HG03159 (cell line): ENCODE results near the gene WDR19.

Experiments
- ATAC-seq: cut with Tn5 transposase; IDR thresholded peaks from one replicate; pipeline ENCODE4 v1.9.1; 2021; ENCODE audit warnings: mild to moderate bottlenecking, moderate library complexity; ENCODE audit not compliant: unreplicated experiment

WDR19 gene

DNA sequence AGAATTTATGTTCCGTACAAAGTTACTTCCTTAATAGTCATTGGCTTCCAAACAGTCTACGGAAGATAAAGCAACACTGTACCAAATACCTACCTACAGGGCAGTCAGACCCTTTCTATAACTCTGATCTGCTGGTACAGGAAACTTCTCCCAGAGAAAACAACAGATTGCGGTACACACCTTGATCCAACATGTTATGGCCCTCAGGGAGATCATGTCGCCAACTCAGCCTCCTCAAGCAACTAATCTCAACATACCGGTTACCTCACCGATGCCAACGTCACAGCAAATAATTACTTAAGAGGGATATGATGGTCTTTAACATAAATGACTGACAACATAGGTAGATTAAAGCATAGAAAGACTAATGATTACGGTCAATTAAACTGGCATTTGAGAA, 113.5 kb downstream of the WDR19 start:
- no peak for ATAC-seq

DNA sequence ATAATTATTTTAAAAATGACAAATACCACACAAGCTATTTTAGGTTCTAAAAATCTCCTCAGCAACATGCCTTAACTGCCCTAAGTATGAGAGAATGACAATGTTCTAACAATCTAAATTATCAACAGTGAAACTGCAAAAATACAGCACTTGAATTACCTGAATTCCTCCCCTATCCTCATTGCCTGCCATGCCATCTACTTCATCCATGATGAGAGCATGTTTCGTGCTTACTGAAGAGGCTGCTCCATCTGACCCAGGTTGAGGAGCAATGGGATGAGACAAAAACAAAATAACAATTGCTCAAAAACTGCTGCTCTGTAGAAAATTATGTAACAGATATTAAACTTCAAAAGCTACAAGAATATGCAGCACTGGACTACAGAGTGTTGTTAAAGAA, 120.6 kb downstream of the WDR19 start:
- no peak for ATAC-seq

DNA sequence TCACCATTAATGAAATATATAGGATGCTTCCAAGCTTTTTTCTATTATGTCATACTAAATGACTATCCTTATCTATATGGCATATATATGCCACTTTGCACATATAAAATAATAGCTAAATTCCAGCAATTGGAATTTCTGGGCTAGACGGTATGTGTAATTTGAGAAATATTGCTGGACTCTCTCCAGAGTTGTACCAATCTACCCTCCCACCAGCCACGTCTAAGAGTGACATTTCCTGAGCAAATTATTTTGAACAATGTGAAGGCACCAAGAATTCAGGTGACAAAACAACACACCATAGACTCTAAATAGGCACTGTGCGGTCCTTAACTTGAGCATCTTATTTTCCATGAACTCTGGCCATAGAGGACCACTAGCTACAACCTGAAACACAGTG, 121.5 kb downstream of the WDR19 start:
- ATAC-seq: no peak

DNA sequence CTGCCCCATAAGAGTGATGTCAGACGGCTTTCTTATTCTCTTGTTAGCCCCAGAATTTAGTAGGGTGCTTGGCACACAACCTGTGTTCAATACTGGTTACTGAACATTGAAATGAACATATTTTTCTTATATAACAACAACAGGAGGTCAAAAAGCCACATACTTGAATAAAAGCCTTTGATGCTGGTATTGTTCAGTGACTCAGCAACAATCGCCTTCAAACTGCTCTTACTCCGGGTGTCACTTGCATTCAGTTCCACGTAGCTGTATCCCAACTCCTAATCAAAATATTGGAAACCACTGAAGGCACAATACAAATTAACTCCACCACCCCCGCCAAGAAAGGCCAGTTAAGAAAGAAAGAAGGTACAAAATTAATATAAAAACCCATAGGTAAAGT, 122.3 kb downstream of the WDR19 start:
- no peak for ATAC-seq

DNA sequence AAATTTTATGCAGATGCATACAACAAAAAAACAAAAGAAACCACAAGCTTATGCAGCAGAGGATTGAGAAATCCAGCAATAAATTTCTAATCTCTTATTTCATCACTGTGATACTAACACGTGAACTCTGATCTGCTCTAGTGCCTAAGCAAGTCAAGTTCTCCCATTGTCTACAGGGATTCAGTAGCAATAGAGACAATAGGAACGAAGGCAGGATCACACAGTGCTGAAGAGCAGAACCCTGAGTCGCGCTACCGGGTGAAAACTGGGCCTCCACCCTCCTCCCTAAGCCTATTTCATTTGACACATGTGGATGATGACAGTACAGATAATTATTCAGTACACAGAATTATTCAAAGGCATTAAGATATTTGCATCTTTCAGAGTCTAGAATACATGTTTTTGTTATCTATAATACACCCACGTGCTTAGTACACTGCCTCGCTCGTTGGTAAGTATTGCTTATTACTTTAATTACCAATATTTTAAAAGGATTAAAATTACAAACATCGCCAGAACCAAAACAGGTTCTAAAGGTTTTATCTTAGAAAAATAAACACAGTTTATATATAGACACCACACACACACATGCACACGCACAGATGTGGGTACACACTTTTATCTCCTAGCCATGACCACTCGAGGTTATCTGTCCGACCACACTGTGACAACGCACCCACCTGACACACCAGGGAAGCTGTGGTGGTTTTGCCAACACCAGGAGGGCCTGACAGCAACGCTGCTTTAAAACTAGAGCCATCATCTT, 123.8 kb downstream of the WDR19 start:
- ATAC-seq: no peak

DNA sequence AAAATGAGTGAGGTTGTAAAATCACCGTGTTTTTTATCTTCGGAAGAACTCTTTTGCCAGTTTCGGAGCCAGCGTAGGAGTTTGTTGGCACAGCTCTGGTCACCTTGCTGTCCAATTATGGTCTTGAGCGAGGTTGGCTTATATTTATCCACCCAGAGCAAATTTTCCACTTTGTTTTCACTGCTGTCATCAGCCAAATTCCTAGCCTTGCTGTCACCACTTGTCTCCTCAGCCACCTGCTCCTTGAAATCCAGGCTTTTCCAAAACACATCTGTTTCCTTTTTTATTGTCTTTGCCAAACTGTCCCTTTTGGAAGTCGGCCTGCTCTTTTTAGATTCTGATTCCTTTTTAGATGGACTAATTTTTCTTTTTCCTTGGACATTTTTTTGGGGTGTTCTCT, 126.3 kb downstream of the WDR19 start:
- ATAC-seq: no peak

DNA sequence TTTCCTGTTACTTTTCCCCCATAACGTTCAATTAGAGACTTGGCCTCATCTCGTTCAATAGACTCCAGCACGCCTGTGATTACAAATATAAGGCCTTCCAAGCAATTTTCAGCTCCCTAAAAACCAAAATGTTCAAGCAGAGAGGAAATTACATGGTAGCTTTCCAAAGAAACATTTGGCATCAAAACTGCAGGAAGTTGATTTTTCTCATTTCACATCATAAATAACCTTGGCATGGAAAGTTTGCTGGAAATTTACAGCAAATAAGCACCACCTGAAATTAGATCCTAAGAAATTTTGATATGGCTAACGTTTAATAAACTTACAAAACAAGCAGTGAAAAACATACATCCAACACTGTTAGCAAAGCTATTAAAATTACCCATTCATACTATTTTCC, 130.5 kb downstream of the WDR19 start:
- ATAC-seq: no peak

DNA sequence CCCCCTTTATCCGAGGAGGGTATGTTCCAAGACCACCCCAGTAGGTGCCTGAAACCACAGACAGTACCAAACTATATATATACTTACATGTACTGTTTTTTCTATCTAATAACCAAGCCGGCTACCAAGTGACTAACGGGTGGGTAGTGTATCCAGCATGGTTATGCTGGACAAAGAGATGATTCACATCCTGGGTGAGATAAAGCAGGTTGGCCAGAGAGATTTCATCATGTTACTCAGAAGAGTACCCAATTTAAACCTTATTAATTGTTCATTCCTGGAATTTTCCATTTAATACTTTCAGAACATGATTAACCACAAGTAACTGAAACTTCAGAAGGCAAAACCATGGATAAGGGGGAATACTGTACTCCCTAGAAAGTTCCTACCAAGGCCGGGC, 137.3 kb downstream of the WDR19 start:
- ATAC-seq: no peak

DNA sequence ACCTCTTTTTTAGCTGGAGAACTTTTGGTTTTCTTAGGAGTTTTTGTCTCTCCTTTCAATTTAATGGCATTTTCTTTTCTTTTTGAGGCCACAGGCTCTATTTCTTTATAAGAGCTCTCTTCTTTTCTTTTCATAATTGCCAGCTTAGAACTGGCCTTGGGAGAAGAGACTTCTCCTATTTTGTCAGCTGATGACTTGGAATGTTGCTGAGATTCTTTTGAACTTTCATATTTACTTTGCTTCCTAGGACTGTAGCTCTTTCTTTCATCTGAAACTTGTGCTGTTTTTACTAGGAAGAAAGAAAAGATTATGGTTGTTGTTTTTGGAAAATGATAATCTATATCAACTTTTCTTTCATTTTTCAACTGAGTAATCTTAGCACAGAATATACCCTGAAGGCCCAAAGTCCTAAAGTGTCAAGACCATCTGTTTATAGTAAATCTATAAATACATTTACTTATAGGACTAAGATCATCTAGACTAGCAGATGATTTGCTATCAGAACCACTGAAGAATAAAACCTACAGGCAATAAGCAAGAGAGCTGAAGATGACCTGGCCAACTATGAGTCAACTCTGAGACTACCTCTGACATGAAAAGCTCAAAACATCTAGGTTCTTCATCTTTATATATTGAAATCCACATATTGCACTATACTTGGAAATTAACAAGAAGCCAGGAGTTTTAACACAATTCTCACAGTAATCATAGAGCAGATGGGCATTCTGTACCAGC, 138.2 kb downstream of the WDR19 start:
- ATAC-seq: no peak

DNA sequence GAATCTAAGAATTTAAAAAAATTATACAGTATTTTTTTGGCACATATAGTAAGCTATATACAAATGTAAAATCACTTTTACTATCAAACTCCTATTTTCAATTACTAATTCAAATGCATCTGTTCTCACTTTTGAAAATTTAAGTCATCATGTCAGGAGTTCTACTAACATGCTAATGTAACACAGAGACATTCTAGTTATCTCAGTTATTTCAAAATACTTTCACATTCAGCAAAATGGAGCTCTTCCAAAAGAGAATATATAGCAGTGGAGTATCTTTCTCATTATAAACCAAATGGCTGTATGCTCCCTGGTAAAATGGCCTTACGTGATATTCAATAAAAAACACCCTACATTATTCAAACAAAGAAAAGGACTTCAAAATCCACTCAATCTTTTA, 141.5 kb downstream of the WDR19 start:
- no peak for ATAC-seq

DNA sequence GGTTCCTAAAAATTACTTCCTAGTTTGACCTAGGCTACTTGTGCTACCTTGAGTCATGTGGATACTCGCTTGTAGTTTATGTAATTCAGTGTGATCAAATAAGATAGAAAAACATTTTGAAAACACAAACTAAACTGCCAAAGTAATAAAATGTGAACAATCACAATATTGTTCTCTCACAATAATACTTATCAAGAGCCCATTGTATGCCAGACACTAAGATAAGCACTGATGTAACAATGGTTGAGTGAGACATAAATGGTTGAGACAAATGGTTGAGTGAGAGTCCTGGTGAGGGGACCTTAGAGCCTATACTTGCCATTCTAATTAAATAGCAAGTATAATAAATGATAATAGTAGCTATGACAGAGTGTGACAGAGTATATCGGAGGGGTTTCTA, 142.1 kb downstream of the WDR19 start:
- no peak for ATAC-seq

DNA sequence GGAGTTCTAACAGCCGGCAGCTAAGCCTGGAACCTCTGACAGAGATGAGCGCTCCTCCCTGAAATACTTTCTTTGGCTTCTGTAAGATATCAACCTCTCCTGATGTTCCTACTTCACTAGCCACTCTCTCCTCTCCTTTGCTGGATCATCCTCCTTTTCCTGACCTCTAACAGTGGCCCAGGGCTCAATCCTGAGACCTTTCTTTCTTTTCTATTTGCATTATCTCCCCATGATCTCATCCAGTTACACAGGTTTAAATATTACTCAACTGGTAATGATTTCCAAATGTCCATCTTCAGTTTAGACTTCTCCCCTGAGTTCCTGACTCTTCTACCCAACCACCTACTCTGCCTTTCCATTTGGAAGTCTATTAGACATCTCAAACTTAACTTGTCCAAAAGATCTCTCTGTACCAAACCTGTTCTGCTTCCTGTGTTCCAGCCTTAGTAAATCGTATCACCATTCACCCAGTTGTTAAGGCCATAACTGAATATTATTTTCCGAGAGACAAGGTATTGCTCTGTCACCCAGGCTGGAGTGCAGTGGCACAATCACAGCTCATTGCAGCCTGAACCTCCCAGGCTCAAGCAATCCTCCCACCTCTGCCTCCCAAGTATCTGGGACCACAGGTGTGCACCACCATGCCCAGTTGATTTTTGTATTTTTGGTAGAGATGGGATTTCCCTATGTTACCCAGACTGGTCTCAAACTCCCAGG, 142.7 kb downstream of the WDR19 start:
- ATAC-seq: no peak

DNA sequence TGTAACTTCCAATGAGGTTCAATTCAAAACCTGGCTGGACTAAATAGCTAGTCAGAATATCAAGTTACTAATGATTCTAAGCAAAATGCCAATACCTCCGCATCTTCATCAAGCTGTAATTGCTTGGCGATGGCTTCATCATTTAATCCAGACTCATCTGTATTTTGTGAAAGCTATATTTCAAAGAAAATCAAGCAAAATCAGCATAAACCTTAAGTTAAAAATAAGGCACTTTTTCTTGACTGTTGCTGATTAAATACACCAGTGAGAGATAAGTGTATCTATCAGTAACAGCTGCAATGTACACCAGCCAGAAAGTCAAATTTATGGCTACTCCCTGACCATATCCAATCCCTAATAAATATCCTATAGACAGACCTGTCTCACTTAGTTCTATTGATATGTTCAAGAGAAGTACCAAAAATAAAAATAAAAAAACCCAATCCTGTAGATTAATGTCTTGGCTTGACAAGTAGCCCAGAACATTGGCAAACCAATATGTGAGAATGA, 144.2 kb downstream of the WDR19 start:
- ATAC-seq: no peak

DNA sequence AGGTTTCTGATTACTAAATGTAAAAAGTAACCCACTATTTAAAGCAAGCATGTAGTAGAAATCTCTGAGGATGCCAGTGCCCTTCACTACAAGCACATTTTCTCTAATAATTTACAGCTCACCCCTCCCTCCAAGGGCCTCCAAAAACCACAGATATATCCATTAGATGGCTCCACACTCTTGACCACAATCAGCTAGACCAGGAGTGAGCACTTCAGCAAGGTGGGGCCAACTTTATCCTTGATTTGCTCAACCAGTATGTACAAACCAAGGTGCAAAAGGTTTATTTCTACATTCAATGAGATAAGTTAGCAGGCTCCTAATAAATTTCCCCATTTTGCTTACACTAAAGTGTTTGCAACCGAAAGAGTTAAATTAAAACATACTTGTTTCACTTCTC, 148.0 kb downstream of the WDR19 start:
- ATAC-seq: no peak

DNA sequence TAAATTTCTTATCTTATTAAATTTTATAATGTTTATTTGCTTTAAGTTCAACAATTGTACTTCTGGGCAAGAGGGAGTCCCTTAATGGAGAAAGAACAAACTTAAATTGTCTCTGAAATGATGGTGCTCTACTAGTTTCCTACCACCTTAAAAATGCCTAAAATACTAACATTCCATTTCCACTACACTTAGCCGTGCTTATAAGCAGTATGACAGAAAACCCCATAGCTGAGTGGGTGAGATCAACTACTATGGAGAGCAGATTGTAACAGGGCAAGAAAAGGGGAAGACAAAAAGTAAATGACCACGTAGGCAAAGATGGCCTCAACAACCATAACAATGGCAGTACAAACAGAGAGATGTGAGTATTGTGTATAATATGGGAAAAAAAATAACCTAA, 148.9 kb downstream of the WDR19 start:
- ATAC-seq: no peak
